PC-3 (cell line): ENCODE measurements around the gene CBY3. TPM values are rescaled to one million over a fixed set of nuclear protein-coding genes. Genes with fewer than 3 reads are reported as not detected.

Source experiments
- ATAC-seq: fragments of 200-7000 bp; cut with Tn5 transposase; 2 replicates; pipeline ENCODE4 v1.9.1; 2020; ENCODE audit warnings: mild to moderate bottlenecking, moderate library complexity
- BruUV-seq: library from RNA; stranded (reverse); fragments of 400-500 nt; replicated peaks from 2 replicates; lab custom pipeline; 2021; lab: Mats Ljungman, UMichigan
- CTCF ChIA-PET: fragments of 300-600 bp; sonication (Branson Sonifier 250); formaldehyde crosslinking; loops from one replicate; lab custom pipeline; 2022; ENCODE audit warnings: antibody characterized with exemption; lab: Charles Lee
- POLR2A ChIA-PET: fragments of 300-600 bp; sonication (Branson Sonifier 250); formaldehyde crosslinking; loops from one replicate; lab custom pipeline; 2022; ENCODE audit warnings: antibody characterized with exemption; ENCODE audit not compliant: unreplicated experiment; lab: Charles Lee
- DNase-seq: peaks from one replicate; pipeline ENCODE4 v3.0.0-alpha.2; 2015
- H2AFZ ChIP-seq: fragments of 300-600 bp; sonication (generic); 2 replicates; pipeline ENCODE4 v1.6.0; 2016; ENCODE audit warnings: antibody characterized with exemption, low read length
- H3F3A ChIP-seq: fragments of 300-600 bp; sonication (generic); one replicate; pipeline ENCODE4 v1.6.0; 2017; ENCODE audit warnings: antibody characterized with exemption, low read length, control low read depth, mild to moderate bottlenecking; ENCODE audit not compliant: unreplicated experiment
- H3K27ac ChIP-seq: fragments of 300-600 bp; sonication (generic); 2 replicates; pipeline ENCODE4 v1.5.1; 2016; ENCODE audit warnings: mild to moderate bottlenecking, low read length
- H3K27me3 ChIP-seq: fragments of 300-600 bp; sonication (generic); 2 replicates; pipeline ENCODE4 v1.6.1; 2016; ENCODE audit warnings: low read length, mixed read lengths
- H3K36me3 ChIP-seq: fragments of 300-600 bp; sonication (generic); 2 replicates; pipeline ENCODE4 v1.6.1; 2016; ENCODE audit warnings: low read depth, mixed run types, low read length, mixed read lengths
- H3K4me1 ChIP-seq: fragments of 300-600 bp; sonication (generic); 2 replicates; pipeline ENCODE4 v1.5.1; 2016; ENCODE audit warnings: low read length; ENCODE audit not compliant: insufficient read depth
- H3K4me2 ChIP-seq: fragments of 300-600 bp; sonication (generic); 2 replicates; pipeline ENCODE4 v1.6.0; 2016; ENCODE audit warnings: low read length
- H3K4me3 ChIP-seq: fragments of 300-600 bp; sonication (generic); 2 replicates; pipeline ENCODE4 v1.5.1; 2016; ENCODE audit warnings: mild to moderate bottlenecking, low read length, mixed read lengths
- H3K79me2 ChIP-seq: fragments of 300-600 bp; sonication (generic); 2 replicates; pipeline ENCODE4 v1.6.1; 2017; ENCODE audit warnings: low read length, mixed read lengths
- H3K9ac ChIP-seq: fragments of 300-600 bp; sonication (generic); 2 replicates; pipeline ENCODE4 v1.6.0; 2016; ENCODE audit warnings: mild to moderate bottlenecking, low read length
- H3K9me2 ChIP-seq: fragments of 300-600 bp; sonication (generic); replicated peaks from 2 replicates; pipeline ENCODE4 v1.6.1; 2016; ENCODE audit warnings: mixed run types, low read length, mixed read lengths
- H3K9me3 ChIP-seq: fragments of 300-600 bp; sonication (generic); 2 replicates; pipeline ENCODE4 v1.6.1; 2016; ENCODE audit warnings: low read length, mixed read lengths
- H4K20me1 ChIP-seq: fragments of 300-600 bp; sonication (generic); 2 replicates; pipeline ENCODE4 v1.6.1; 2016; ENCODE audit warnings: low read length, mixed read lengths
- EZH2 ChIP-seq: fragments of 300-600 bp; sonication (generic); IDR thresholded peaks from one replicate; pipeline ENCODE4 v1.6.1; 2017; ENCODE audit warnings: antibody characterized with exemption, mild to moderate bottlenecking, low read length; ENCODE audit not compliant: unreplicated experiment
- EZH2phosphoT487 ChIP-seq: fragments of 300-600 bp; sonication (generic); IDR thresholded peaks from 2 replicates; pipeline ENCODE4 v1.6.1; 2018; ENCODE audit warnings: mild to moderate bottlenecking, antibody characterized with exemption, low read length, borderline replicate concordance
- intact Hi-C: fragments of 100-400 bp; cut with micrococcal nuclease; formaldehyde crosslinking; loops from 2 replicates; pipeline ENCODE4 v1.9.0; 2023
- total RNA-seq: library from RNA; depleted of rRNA; stranded (reverse); fragments of >200 nt; gene quantifications from 2 replicates; pipeline ENCODE4 v1.2.3, GENCODE V29; 2014
- TF ChIP-seq, protein P1 (sequence below): fragments of 300-600 bp; sonication (generic); conservative IDR thresholded peaks from 2 replicates; pipeline ENCODE4 v1.5.1; 2017; ENCODE audit warnings: antibody characterized with exemption, low read depth, mild to moderate bottlenecking, low read length

Gene CBY3
- total RNA-seq, 1 experiment from 2014 or later, result 1.4 TPM

DNA sequence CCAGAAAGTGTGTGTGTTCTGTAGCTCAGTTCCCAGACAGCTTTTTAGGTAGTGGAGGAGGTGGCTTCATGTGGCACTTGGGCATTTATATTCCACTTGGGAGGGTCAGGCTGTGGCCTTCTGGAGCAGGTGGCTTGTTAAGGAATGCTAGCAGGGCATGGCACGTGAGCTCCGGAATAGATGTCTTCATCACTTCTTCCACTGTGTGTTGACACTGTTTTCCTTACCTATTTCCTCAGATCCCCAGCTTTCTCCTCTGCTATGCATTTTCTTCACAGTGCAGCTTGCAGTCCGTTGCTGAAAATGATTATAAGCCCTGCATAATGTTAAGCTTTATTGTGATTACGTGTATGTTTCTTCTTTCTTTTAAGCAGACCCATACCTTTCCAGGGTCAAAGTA is 48.5 kb upstream of the CBY3 start:
- H3K36me3 ChIP-seq, result peaks cover 48% of the 10 kb centered on the region
- H2AFZ ChIP-seq, result no peak overlapping the region
- DNase-seq (no peak), ATAC-seq (no peak)
- H3K9me2 ChIP-seq, result no peaks in the 10 kb centered on the region
- TF ChIP-seq EZH2phosphoT487, result no peak
- TF ChIP-seq EZH2, result no peak
- TF ChIP-seq, protein P1, sequence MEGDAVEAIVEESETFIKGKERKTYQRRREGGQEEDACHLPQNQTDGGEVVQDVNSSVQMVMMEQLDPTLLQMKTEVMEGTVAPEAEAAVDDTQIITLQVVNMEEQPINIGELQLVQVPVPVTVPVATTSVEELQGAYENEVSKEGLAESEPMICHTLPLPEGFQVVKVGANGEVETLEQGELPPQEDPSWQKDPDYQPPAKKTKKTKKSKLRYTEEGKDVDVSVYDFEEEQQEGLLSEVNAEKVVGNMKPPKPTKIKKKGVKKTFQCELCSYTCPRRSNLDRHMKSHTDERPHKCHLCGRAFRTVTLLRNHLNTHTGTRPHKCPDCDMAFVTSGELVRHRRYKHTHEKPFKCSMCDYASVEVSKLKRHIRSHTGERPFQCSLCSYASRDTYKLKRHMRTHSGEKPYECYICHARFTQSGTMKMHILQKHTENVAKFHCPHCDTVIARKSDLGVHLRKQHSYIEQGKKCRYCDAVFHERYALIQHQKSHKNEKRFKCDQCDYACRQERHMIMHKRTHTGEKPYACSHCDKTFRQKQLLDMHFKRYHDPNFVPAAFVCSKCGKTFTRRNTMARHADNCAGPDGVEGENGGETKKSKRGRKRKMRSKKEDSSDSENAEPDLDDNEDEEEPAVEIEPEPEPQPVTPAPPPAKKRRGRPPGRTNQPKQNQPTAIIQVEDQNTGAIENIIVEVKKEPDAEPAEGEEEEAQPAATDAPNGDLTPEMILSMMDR, result no peak
- no peak overlapping the region for H3K4me2 ChIP-seq
- peaks cover 11% of the 10 kb centered on the region for H3K79me2 ChIP-seq
- ChIA-PET CTCF (no interaction called here), POLR2A (interaction anchor here (0.7 kb wide), 1 partner anchor 107 kb away, joined by 5 read pairs; no protein-coding TSS in a partner anchor)
- H3K4me1 ChIP-seq, result peaks cover 14% of the 10 kb centered on the region; the same call in 1 of the 2 replicates
- H3K9ac ChIP-seq, result no peak overlapping the region
- intact Hi-C loops, result no loop called here
- no peak overlapping the region for H3K4me3 ChIP-seq
- H4K20me1 ChIP-seq, result peaks cover 8% of the 10 kb centered on the region; the same call in 1 of the 2 replicates
- H3F3A ChIP-seq, result peaks cover 4% of the 10 kb centered on the region
- no peaks in the 10 kb centered on the region for H3K27me3 ChIP-seq
- H3K27ac ChIP-seq, result no peak overlapping the region
- no peaks in the 10 kb centered on the region for H3K9me3 ChIP-seq
- no TSS peak for BruUV-seq

GRCh38 chr5:179727106-179727505 is 46.3 kb upstream of the CBY3 start:
- ATAC-seq, result no peak
- H4K20me1 ChIP-seq, result no peaks in the 10 kb centered on the region
- peaks cover 12% of the 10 kb centered on the region; the same call in 1 of the 2 replicates for H3K4me1 ChIP-seq
- no peak overlapping the region for H3K27ac ChIP-seq
- no peak for DNase-seq
- H3F3A ChIP-seq, result peaks cover 4% of the 10 kb centered on the region
- H3K36me3 ChIP-seq, result peaks cover 70% of the 10 kb centered on the region
- no peak overlapping the region for H3K9ac ChIP-seq
- no TSS peak for BruUV-seq
- H3K79me2 ChIP-seq, result no peaks in the 10 kb centered on the region
- no peaks in the 10 kb centered on the region for H3K27me3 ChIP-seq
- ChIA-PET CTCF (no interaction called here), POLR2A (no interaction called here)
- H3K4me2 ChIP-seq, result no peak overlapping the region
- no peaks in the 10 kb centered on the region for H3K9me3 ChIP-seq
- intact Hi-C loops, result no loop called here
- no peaks in the 10 kb centered on the region for H3K9me2 ChIP-seq
- H3K4me3 ChIP-seq, result no peak overlapping the region
- TF ChIP-seq EZH2phosphoT487 (no peak), EZH2 (no peak)
- TF ChIP-seq, protein P1, result no peak
- no peak overlapping the region for H2AFZ ChIP-seq

- Histone ChIP-seq H4K20me1 (no peaks in the 10 kb centered on the region), H3K36me3 (peaks cover 75% of the 10 kb centered on the region), H3K79me2 (no peaks in the 10 kb centered on the region), H2AFZ (no peak overlapping the region), H3K9ac (no peak overlapping the region), H3K27ac (no peak overlapping the region), H3F3A (no peaks in the 10 kb centered on the region), H3K9me3 (no peaks in the 10 kb centered on the region), H3K9me2 (no peaks in the 10 kb centered on the region), H3K4me1 (no peaks in the 10 kb centered on the region), H3K4me2 (no peak overlapping the region), H3K27me3 (no peaks in the 10 kb centered on the region), H3K4me3 (no peak overlapping the region)
- no TSS peak for BruUV-seq
- ChIA-PET CTCF (no interaction called here), POLR2A (no interaction called here)
- no peak for ATAC-seq
- no peak for DNase-seq
- TF ChIP-seq EZH2, result no peak
- no peak for TF ChIP-seq EZH2phosphoT487
- TF ChIP-seq, protein P1, result no peak
- intact Hi-C loops, result no loop called here
Measured at GRCh38 chr5:179724163-179724562, 43.3 kb upstream of the CBY3 start.
